Esophagus muscularis mucosa (tissue), 4 donors: Measurements from ENCODE around the gene CCDC39.

Experiments
- CTCF ChIP-seq, 3 experiments: fragments of 200-600 bp in 2 of 3; fragments of 450-650 bp in 1 of 3; sonication (generic) in 2 of 3; IDR thresholded peaks; one replicate each; pipeline ENCODE4 v1.5.1; 2017 to 2019; ENCODE audit warnings: antibody characterized with exemption in 3 of 3, mild to moderate bottlenecking in 2 of 3, moderate library complexity in 1 of 3
- EP300 ChIP-seq: sonication (generic); formaldehyde crosslinking; IDR thresholded peaks from one replicate; pipeline ENCODE4 v1.6.1; 2017; ENCODE audit warnings: antibody characterized with exemption
- POLR2A ChIP-seq: fragments of 450-650 bp; IDR thresholded peaks from one replicate; pipeline ENCODE4 v1.6.1; 2017; ENCODE audit warnings: antibody characterized with exemption, moderate library complexity, mild to moderate bottlenecking, low read depth

DNA sequence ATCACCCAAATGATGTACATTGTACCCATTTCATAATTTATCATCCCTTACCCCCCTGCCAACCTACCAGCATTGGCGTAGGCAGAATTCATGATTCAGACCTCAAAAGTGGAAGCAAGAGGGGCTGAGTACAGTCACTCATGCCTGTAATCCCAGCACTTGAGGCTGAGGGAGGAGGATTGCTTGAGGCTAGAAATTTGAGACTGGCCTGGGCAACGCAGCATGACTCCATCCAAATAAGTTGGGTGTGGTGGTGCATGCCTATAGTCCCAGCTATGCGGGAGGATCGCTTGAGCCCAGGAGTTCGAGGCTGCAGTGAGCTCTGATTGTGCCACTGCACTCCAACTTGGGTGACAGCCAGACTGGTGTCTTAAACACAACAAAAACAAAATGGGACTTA lies 66.9 kb downstream of the CCDC39 start:
- no peak for TF ChIP-seq CTCF (IDR thresholded peaks at IDR 0.05)
- no peak for TF ChIP-seq EP300
- no peak for TF ChIP-seq POLR2A
